ENCODE results near the gene OR10D3. TPM values are rescaled to one million over a fixed set of nuclear protein-coding genes. Genes with fewer than 3 reads are reported as not detected.

The OR10D3 gene
- total and polyA plus RNA-seq, 2 of the 13 experiments (the other 11 are each of a cell fraction or from before 2014, with no cell fraction given): not detected

DNA sequence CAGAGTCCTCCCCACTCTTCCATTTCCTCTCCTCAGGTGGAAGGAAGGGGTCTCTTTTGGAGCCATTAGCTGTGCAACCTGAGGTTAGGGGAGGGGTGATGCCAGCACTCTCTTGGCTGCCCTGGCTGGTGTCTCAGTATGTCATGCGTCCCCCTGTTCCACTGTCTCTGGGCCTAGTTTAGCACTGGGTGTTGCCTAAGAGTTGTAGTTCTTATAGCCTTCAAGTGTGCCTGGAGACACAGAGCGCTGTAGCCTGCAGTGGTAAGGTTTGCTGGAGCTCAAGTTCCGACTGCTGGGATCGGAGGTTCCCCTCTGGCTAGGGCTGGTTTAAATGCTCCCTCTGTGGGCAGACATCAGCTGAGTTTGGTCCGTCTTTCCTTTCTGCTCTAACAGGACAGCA, 20.9 kb downstream of the OR10D3 start:
- no peak overlapping the region for H3K9ac ChIP-seq (ENCODE audit: insufficient read depth, low read depth, low read length)
- H3K4me2 ChIP-seq (ENCODE audit: low read depth, low read length): no peak overlapping the region
- POLR2A ChIA-PET: no interaction called here
- FAIRE-seq: no peak
- H3K79me2 ChIP-seq (ENCODE audit: insufficient read depth, low read length): no peaks in the 10 kb centered on the region
- H4K20me1 ChIP-seq (ENCODE audit: insufficient read depth, low read length): no peaks in the 10 kb centered on the region
- peaks cover 0 to 4% of the 10 kb centered on the region in 2 experiments; a peak in 1 of 5 replicates for H3K27me3 ChIP-seq (ENCODE audit: control insufficient read depth in 1 of 2, insufficient read depth in 2 of 2, low read length in 2 of 2)
- no peaks in the 10 kb centered on the region for H3K9me3 ChIP-seq (ENCODE audit: low read length)
- CTCF ChIA-PET (ENCODE audit: low intra/inter-chr PET ratio, low total read pairs): no interaction called here
- H3K4me1 ChIP-seq (ENCODE audit: insufficient read depth, low read length): no peaks in the 10 kb centered on the region
- intact Hi-C loops (cut with micrococcal nuclease; ENCODE audit: unreplicated experiment): no loop called here
- no peak overlapping the region for H2AFZ ChIP-seq (ENCODE audit: low read length)
- in situ Hi-C loops (cut with HindIII; ENCODE audit: extremely low pct_ligation_motif_present, low pct_unique_long_range_greater_than_20kb): no loop called here
- 3% methylated on average over 5 of the region's 5 CpGs for WGBS (ENCODE audit: low lambda C conversion rate)
- no peak overlapping the region for H3K4me3 ChIP-seq (replicated peaks in 1 of 3; ENCODE audit: insufficient read depth in 1 of 3, low read depth in 2 of 3, low read length in 3 of 3)
- BruUV-seq (replicated peaks): no TSS peak
- no peak for ATAC-seq
- no peak overlapping the region for H3K27ac ChIP-seq (ENCODE audit: extremely low read length, insufficient read depth, low read length)
- DNase-seq (ENCODE audit: low spot score): no peak
- TF ChIP-seq, protein P1, sequence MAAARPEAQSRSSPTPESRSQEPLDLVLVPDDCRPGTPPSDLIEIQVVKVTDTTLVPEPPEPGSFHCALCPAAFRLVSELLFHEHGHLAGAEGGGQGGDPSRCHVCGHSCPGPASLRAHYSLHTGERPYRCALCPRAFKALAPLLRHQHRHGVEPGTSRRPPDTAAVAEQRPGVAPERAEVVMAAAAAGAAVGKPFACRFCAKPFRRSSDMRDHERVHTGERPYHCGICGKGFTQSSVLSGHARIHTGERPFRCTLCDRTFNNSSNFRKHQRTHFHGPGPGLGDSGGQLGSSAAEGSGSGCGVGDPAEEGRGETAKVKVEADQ (CRISPR knock-in tag; IDR thresholded peaks at IDR 0.05; ENCODE audit: borderline replicate concordance): no peak
- TF ChIP-seq RBM39 (IDR thresholded peaks at IDR 0.05; ENCODE audit: low read depth, low read length, poor library complexity, severe bottlenecking) (no peak), ZNF558 (CRISPR knock-in tag; IDR thresholded peaks at IDR 0.05; ENCODE audit: borderline replicate concordance) (no peak), JUNB (CRISPR knock-in tag; IDR thresholded peaks at IDR 0.05; ENCODE audit: borderline replicate concordance) (no peak), ZNF232 (CRISPR knock-in tag; IDR thresholded peaks at IDR 0.05; ENCODE audit: borderline replicate concordance) (no peak), GLI4 (CRISPR knock-in tag; IDR thresholded peaks at IDR 0.05; ENCODE audit: borderline replicate concordance) (no peak)
- TF ChIP-seq, protein P2, sequence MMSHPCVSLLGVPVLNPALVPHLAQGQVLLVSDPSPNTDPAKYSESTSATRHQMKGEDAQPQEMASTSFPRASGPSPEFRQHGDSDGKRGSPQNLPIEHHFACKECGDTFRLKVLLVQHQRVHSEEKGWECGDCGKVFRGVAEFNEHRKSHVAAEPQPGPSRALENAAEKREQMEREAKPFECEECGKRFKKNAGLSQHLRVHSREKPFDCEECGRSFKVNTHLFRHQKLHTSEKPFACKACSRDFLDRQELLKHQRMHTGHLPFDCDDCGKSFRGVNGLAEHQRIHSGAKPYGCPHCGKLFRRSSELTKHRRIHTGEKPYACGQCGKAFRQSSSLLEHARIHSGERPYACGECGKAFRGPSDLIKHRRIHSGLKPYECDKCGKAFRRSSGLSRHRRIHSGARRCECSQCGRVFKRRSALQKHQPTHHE (CRISPR knock-in tag; IDR thresholded peaks at IDR 0.05; ENCODE audit: borderline replicate concordance): no peak
- H3K36me3 ChIP-seq (replicated peaks in 1 of 2; ENCODE audit: control insufficient read depth in 1 of 2, insufficient read depth in 2 of 2, low read length in 2 of 2): no peaks in the 10 kb centered on the region

Measured in HepG2 (cell line).